Measurements from ENCODE around the gene DNAH12. TPM values are rescaled to one million over a fixed set of nuclear protein-coding genes. Genes with fewer than 3 reads are reported as not detected.

DNAH12 gene
- polyA plus RNA-seq, 1 donor = 3.0 TPM

Other genes starting within 250 kb of the DNAH12 start
- 14.3 TPM for gene PDE12, start 11.9 kb upstream of the DNAH12 start, polyA plus RNA-seq (ENCODE audit: insufficient read length)
- 240 TPM for gene ARF4, start 53.0 kb upstream of the DNAH12 start, polyA plus RNA-seq (ENCODE audit: insufficient read length)
- gene DENND6A, start 148.7 kb upstream of the DNAH12 start, polyA plus RNA-seq (ENCODE audit: insufficient read length) = 41.0 TPM
- gene SLMAP, start 212.0 kb upstream of the DNAH12 start, polyA plus RNA-seq (ENCODE audit: insufficient read length) = 59.4 TPM

Data from left kidney (tissue), 1 donor.